GM12891 (cell line): ENCODE data around the gene PTPN22.

Source experiments
- PAX5 ChIP-seq: IDR thresholded peaks from 2 replicates; pipeline ENCODE4 v1.6.1; 2011; ENCODE audit warnings: low read length, moderate library complexity, mild to moderate bottlenecking; ENCODE audit not compliant: insufficient read depth, severe bottlenecking
- POLR2A ChIP-seq: IDR thresholded peaks from 2 replicates; pipeline ENCODE4 v1.6.1; 2011; ENCODE audit warnings: low read depth, low read length, control low read depth
- POLR2AphosphoS5 ChIP-seq: IDR thresholded peaks from 2 replicates; pipeline ENCODE4 v1.6.1; 2011; ENCODE audit warnings: low read depth, low read length, control low read depth
- POU2F2 ChIP-seq: IDR thresholded peaks from 2 replicates; pipeline ENCODE4 v1.6.1; 2011; ENCODE audit warnings: low read depth, mild to moderate bottlenecking, control low read depth, low read length, moderate library complexity
- TAF1 ChIP-seq: IDR thresholded peaks from 2 replicates; pipeline ENCODE4 v1.6.1; 2011; ENCODE audit warnings: low read depth, low read length, control low read depth

DNA sequence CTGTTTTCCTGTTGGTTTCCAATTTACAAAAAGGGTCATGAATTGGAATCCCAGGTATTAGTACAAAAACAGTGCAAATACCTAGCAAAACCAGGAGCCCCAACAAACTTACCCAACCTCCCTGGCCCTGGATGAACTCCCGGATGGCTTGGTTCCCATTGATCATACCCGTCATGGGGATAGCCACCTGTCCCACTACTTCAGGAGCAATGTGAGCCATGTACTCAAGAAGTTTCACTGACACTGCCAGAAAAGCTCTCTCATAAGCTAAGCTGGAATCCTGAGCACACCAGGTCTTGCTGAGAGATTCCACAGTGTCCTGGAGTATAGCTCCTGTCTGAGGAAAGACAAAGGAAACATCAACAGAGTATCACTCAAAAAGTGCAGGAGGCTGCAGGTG lies 10.1 kb upstream of the PTPN22 start:
- no peak for TF ChIP-seq POLR2AphosphoS5
- no peak for TF ChIP-seq POLR2A
- no peak for TF ChIP-seq TAF1
- TF ChIP-seq POU2F2: no peak
- no peak for TF ChIP-seq PAX5
